ENCODE measurements around the gene PLAAT1. TPM values are rescaled to one million over a fixed set of nuclear protein-coding genes. Genes with fewer than 3 reads are reported as not detected.

The PLAAT1 gene
- total and polyA plus RNA-seq, 3 donors from 2014 or later, result 48.5 to 119 (median 76.3) TPM

DNA sequence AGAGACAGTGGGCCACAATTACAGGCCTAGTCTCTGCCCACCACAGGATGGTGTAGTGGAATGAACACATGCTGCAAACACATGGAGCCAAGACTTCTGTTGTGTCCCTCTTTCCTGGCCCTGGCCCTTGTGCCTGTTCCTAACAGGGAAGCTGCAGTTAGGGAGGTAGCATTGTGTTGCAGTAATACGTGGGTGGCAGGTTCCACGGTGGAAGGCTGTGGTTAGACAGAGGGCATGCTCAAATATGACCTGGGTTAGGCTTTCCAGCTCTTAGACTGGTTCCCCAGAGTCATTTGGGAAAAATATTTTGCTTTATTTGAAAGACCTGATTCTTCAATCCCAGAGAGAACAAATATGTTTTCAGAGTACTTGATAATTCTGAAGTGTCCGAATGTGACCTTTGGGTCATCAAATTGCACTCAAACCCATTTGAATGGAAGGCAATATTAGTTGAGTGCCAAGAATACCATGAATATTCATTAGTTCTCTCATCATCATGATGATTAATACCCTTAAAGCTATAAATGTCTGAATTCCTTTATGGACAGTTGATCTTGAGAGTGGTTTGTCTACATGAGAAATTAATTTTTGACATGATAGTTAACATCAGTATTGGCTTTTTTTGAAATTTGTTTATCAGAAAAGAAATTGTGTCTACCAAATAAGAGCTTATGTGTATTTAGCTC, 28.5 kb downstream of the PLAAT1 start:
- no peak for DNase-seq
- Histone ChIP-seq H3K9me3 (no peaks in the 10 kb centered on the region), H3K36me3 (ENCODE audit: low read depth, missing control alignments) (no peaks in the 10 kb centered on the region), H3K27me3 (no peaks in the 10 kb centered on the region), H3K4me1 (no peaks in the 10 kb centered on the region), H3K27ac (no peak overlapping the region), H3K4me3 (no peak overlapping the region)
- intact Hi-C loops (cut with DNase I; ENCODE audit: low total_unique reads), result no loop called here
- no peak for TF ChIP-seq POLR2A (IDR thresholded peaks at IDR 0.05)
- TF ChIP-seq, protein P1, sequence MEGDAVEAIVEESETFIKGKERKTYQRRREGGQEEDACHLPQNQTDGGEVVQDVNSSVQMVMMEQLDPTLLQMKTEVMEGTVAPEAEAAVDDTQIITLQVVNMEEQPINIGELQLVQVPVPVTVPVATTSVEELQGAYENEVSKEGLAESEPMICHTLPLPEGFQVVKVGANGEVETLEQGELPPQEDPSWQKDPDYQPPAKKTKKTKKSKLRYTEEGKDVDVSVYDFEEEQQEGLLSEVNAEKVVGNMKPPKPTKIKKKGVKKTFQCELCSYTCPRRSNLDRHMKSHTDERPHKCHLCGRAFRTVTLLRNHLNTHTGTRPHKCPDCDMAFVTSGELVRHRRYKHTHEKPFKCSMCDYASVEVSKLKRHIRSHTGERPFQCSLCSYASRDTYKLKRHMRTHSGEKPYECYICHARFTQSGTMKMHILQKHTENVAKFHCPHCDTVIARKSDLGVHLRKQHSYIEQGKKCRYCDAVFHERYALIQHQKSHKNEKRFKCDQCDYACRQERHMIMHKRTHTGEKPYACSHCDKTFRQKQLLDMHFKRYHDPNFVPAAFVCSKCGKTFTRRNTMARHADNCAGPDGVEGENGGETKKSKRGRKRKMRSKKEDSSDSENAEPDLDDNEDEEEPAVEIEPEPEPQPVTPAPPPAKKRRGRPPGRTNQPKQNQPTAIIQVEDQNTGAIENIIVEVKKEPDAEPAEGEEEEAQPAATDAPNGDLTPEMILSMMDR (IDR thresholded peaks at IDR 0.05), result no peak
- 86 to 87% methylated on average over 3 of the region's 3 CpGs for WGBS, 2 donors

DNA sequence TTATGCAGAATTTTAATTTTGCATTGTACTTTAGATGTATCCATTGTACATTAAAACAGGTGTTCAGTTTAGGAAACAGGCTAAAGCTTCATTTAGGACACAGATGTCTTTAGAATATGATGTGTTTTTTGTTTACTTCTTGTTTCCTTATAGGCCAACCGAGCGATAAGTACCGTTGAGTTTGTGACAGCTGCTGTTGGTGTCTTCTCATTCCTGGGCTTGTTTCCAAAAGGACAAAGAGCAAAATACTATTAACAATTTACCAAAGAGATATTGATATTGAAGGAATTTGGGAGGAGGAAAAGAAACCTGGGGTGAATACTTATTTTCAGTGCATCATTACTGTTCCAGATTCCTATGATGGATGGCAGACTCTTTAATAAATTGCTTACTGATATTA, 29.4 kb downstream of the PLAAT1 start:
- H3K36me3 ChIP-seq (ENCODE audit: low read depth, missing control alignments), result no peaks in the 10 kb centered on the region
- 51 to 55% methylated on average over 3 of the region's 3 CpGs for WGBS, 2 donors

DNA sequence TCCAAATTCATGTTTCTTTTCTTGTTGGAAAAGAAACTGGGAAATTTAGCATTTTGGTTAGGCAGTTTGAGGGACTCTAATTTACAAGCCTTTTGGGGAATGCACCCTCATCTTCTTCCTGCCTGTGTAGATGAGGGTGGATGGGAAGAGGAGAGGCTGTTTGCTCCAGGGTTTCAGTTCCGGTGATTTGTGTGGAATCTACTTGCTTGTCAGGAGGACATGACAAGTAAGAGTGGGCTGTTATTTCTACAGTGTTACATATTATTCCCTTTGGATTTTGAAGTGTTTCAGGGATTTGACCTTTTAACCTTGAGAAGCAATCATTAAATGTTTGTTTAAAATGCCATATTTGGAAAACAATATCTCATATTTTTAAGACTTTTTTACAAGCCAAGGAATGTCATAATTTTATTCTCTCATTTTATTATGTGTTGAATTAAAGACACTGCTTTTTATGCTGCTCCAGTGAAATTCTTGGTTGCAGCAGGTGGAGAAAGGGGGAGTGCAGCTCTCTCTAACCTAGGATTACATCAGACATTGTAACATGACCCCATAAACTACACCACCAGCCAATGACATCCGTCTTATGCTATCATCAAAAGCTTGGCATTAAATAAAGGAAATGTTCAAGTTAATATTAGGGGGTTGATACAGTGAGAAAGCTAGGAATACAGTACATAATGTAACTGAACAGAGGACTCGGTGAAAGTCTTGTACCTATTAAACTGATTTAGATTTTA, 30.2 kb downstream of the PLAAT1 start:
- Histone ChIP-seq H3K27me3 (no peaks in the 10 kb centered on the region), H3K4me3 (no peak overlapping the region), H3K36me3 (ENCODE audit: low read depth, missing control alignments) (no peaks in the 10 kb centered on the region), H3K9me3 (no peaks in the 10 kb centered on the region), H3K27ac (no peak overlapping the region), H3K4me1 (no peaks in the 10 kb centered on the region)
- intact Hi-C loops (cut with DNase I; ENCODE audit: low total_unique reads), result no loop called here
- WGBS, 2 donors, result 64% methylated on average over 3 of the region's 3 CpGs
- no peak for DNase-seq
- TF ChIP-seq POLR2A (IDR thresholded peaks at IDR 0.05), result no peak
- TF ChIP-seq, protein P1 (IDR thresholded peaks at IDR 0.05), result no peak

More for the DNA sequence above, 29.4 kb downstream of the PLAAT1 start:
- H3K4me1 ChIP-seq, result no peaks in the 10 kb centered on the region
- H3K4me3 ChIP-seq, result no peak overlapping the region
- no peaks in the 10 kb centered on the region for H3K9me3 ChIP-seq
- intact Hi-C loops (cut with DNase I; ENCODE audit: low total_unique reads), result no loop called here
- no peak overlapping the region for H3K27ac ChIP-seq
- no peak for DNase-seq
- no peak for TF ChIP-seq POLR2A (IDR thresholded peaks at IDR 0.05)
- TF ChIP-seq, protein P1 (IDR thresholded peaks at IDR 0.05), result no peak
- no peaks in the 10 kb centered on the region for H3K27me3 ChIP-seq

DNA sequence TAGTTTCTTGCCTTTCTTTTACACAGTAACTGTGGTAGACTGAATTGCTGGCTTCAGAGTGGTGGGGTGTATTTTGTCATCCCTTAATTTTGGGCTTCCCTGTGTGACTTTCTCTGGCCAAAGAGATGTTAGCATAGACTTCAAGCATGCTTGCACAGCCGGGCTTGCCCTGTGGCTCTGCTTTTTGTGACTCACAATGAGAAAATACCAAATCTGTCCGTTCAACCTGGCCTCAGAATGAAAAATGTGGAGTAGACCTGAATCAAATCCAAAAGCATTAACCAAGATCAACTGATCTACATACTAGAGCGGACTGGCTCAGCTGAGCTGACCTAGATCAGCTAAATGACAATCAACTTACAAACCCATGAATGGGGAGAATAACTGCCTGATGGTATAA, 51.4 kb downstream of the PLAAT1 start:
- no peaks in the 10 kb centered on the region for H3K9me3 ChIP-seq
- intact Hi-C loops (cut with DNase I; ENCODE audit: low total_unique reads), result no loop called here
- H3K4me1 ChIP-seq, result no peaks in the 10 kb centered on the region
- WGBS, 2 donors, result 81 to 89% methylated on average over 3 of the region's 3 CpGs
- TF ChIP-seq, protein P1 (IDR thresholded peaks at IDR 0.05), result no peak
- TF ChIP-seq POLR2A (IDR thresholded peaks at IDR 0.05), result no peak
- no peak overlapping the region for H3K4me3 ChIP-seq
- H3K36me3 ChIP-seq (ENCODE audit: low read depth, missing control alignments), result no peaks in the 10 kb centered on the region
- DNase-seq, result no peak
- H3K27ac ChIP-seq, result no peak overlapping the region
- no peaks in the 10 kb centered on the region for H3K27me3 ChIP-seq

Data from testis (tissue), 3 donors.